Prostate gland (tissue), 2 donors: ENCODE data around the gene SAMMSON.

Experiments used
- CTCF ChIP-seq, 4 experiments: fragments of 200-600 bp in 2 of 4; fragments of 450-650 bp in 2 of 4; sonication (generic) in 2 of 4; IDR thresholded peaks; 1 replicate in 3 of 4; 2 replicates in 1 of 4; pipeline ENCODE4 v1.5.1; 2016 to 2019; ENCODE audit warnings: antibody characterized with exemption in 4 of 4, mild to moderate bottlenecking in 2 of 4, moderate library complexity in 2 of 4
- POLR2A ChIP-seq: fragments of 450-650 bp; IDR thresholded peaks from one replicate; pipeline ENCODE4 v1.6.1; 2016; ENCODE audit warnings: antibody characterized with exemption, mild to moderate bottlenecking

DNA sequence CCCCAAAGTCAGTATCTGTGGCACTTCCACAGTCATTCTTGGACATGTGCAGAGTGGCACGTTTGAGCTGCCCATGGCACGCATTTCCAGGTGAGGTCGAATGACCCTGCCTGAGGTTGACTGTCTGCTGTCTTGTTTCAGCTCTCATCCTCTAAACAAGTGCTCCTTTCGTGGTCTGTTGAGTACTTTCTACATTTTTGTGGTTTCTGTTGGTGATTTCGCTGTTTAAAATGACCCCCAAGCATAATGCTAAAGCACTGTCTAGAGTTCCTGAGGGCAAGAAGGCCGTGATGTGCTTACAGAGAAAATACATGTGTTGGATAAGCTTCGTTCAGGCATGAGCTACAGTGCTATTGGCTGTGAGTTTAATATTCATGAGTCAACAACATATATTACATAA is 40.0 kb upstream of the SAMMSON start:
- TF ChIP-seq CTCF (IDR thresholded peaks at IDR 0.05) = no peak
- TF ChIP-seq POLR2A = no peak
